Activated T-helper 2 cell treated with anti-CD3 and anti-CD28 coated beads, Interferon-gamma antibody, Interleukin-2, Interleukin-4, amounts not matched to agents 10 μg/mL and 5 μg/mL and 100 μg/mL, durations not matched to agents 14 hours and 24 hours and 36 hours (primary cell): ENCODE results near the gene YAE1. TPM values are rescaled to one million over a fixed set of nuclear protein-coding genes. Genes with fewer than 3 reads are reported as not detected.
A peak's percentile ranks its signal among the peaks of the same experiment; 100 is the strongest.

ENCODE experiments used
- DNase-seq: peaks from one replicate; pipeline ENCODE4 v3.0.0; 2021; ENCODE audit warnings: low spot score
- H3K27ac Mint-ChIP-seq: one replicate; pipeline ENCODE4 v1.8.0; 2021; ENCODE audit warnings: mixed read lengths
- H3K27me3 Mint-ChIP-seq: one replicate; pipeline ENCODE4 v1.8.0; 2021; ENCODE audit warnings: low read depth, mixed read lengths
- H3K36me3 Mint-ChIP-seq: one replicate; pipeline ENCODE4 v1.8.0; 2021; ENCODE audit warnings: low read depth, mixed read lengths
- H3K4me1 Mint-ChIP-seq: one replicate; pipeline ENCODE4 v1.8.0; 2021; ENCODE audit warnings: low read depth, mixed read lengths
- H3K4me3 Mint-ChIP-seq: one replicate; pipeline ENCODE4 v1.8.0; 2021; ENCODE audit warnings: low read depth, mild to moderate bottlenecking, moderate library complexity, mixed read lengths
- H3K9me3 Mint-ChIP-seq: one replicate; pipeline ENCODE4 v1.8.0; 2021; ENCODE audit warnings: mixed read lengths
- intact Hi-C: fragments of 100-400 bp; cut with micrococcal nuclease; formaldehyde crosslinking; loops from one replicate; pipeline ENCODE4 v1.15.1; 2023
- total RNA-seq: library from RNA; stranded (reverse); gene quantifications from 2 replicates; pipeline ENCODE4 v1.2.3, GENCODE V29; 2022

Gene YAE1
- total RNA-seq, 1 donor from 2014 or later, result 11.9 TPM

DNA sequence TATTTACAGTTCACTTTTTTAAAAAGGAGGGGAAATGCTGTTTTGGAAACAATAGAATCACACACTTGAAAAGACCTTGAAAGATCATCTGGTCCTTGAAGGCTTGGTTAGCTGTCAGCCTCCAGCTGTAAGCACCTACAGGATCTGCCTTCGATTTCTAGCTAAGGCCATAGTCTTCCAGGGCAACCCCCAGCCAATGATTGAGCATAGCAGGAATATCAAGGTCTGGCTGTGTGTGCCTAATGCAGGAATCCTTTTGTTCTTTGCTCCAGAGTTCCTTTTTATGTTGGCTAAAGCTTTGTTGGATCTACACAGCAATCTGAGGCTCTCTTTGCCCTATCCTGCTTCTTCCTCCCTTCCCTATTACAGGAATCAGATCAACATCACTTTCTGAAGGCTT, 5.2 kb upstream of the YAE1 start:
- H3K4me3 Mint-ChIP-seq, result no peak overlapping the region
- no peak for DNase-seq
- H3K4me1 Mint-ChIP-seq, result peaks cover 8% of the 10 kb centered on the region
- no peak overlapping the region for H3K27ac Mint-ChIP-seq
- intact Hi-C loops, result no loop called here
- H3K36me3 Mint-ChIP-seq, result no peaks in the 10 kb centered on the region
- peaks cover 38% of the 10 kb centered on the region for H3K27me3 Mint-ChIP-seq
- H3K9me3 Mint-ChIP-seq, result no peaks in the 10 kb centered on the region

- Mint-ChIP-seq H3K4me3 (peak overlapping the region; percentile 99), H3K36me3 (peaks cover 12% of the 10 kb centered on the region), H3K9me3 (no peaks in the 10 kb centered on the region), H3K27ac (peak overlapping the region; percentile 96), H3K4me1 (peaks cover 18% of the 10 kb centered on the region), H3K27me3 (peaks cover 17% of the 10 kb centered on the region)
- no peak for DNase-seq
- intact Hi-C loops, result loop anchor here (5.0 kb wide), 2 partner anchors 387 to 567 kb away; partner anchors contain the start of genes CDK13 and MPLKIP
These were observed 666 bp upstream of the YAE1 start for GRCh38 chr7:39565538-39565937.

- Mint-ChIP-seq H3K27me3 (peaks cover 9% of the 10 kb centered on the region), H3K4me1 (peaks cover 18% of the 10 kb centered on the region), H3K36me3 (peaks cover 24% of the 10 kb centered on the region), H3K27ac (no peak overlapping the region), H3K4me3 (peak overlapping the region; percentile 99), H3K9me3 (no peaks in the 10 kb centered on the region)
- no peak for DNase-seq
- intact Hi-C loops, result loop anchor here (5.0 kb wide), 2 partner anchors 385 to 565 kb away; partner anchors contain the start of genes CDK13 and MPLKIP
These were observed 1.1 kb downstream of the YAE1 start for GRCh38 chr7:39567294-39567693.

- no peak for DNase-seq
- Mint-ChIP-seq H3K27ac (no peak overlapping the region), H3K4me1 (peaks cover 11% of the 10 kb centered on the region), H3K9me3 (no peaks in the 10 kb centered on the region), H3K4me3 (no peak overlapping the region), H3K36me3 (peaks cover 41% of the 10 kb centered on the region), H3K27me3 (no peaks in the 10 kb centered on the region)
- intact Hi-C loops, result no loop called here
These were observed 8.6 kb downstream of the YAE1 start for GRCh38 chr7:39574673-39575349.

- Mint-ChIP-seq H3K36me3 (peaks cover 22% of the 10 kb centered on the region), H3K4me3 (no peak overlapping the region), H3K27ac (no peak overlapping the region), H3K4me1 (peaks cover 19% of the 10 kb centered on the region), H3K9me3 (no peaks in the 10 kb centered on the region), H3K27me3 (no peaks in the 10 kb centered on the region)
- DNase-seq, result no peak
- intact Hi-C loops, result no loop called here
These were observed 11.1 kb downstream of the YAE1 start for GRCh38 chr7:39577229-39577874.

DNA sequence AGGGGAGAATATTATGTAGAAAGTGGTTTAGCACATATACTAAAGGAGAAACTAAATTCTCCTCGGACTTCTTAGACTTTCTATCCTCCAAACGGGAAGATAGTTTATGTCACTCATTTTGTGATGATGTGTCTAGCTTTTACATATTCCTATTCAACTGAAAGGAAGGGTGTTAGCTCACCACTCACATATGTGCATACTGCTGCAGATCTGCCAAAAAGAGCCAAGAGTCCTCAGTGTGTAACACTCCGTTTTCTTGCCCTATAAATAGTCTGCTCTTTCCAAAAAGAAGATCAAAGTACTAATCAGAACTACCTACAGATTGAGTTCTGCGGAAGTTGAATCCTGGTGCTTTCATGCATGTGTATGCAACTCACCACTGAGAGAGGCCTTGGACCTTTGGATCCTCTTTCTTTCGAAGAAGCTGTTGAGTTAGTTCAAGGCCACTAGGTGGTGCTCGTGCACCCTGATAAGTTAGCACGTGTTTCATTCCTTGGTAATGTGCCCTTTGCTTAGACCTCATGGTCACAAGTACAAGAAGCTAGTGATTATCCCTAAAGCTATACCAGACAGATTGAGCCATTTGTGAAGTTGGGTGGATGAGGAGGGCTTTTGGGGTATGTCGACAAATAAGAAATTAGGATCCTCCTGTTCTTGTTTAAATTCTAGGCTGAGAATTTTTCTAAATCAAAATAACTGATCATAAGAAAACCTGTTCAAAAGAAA, 14.1 kb downstream of the YAE1 start:
- no peak overlapping the region for H3K4me3 Mint-ChIP-seq
- peaks cover 12% of the 10 kb centered on the region for H3K4me1 Mint-ChIP-seq
- no peaks in the 10 kb centered on the region for H3K9me3 Mint-ChIP-seq
- peaks cover 5% of the 10 kb centered on the region for H3K36me3 Mint-ChIP-seq
- peak; percentile 56 for DNase-seq
- intact Hi-C loops, result loop anchor here (1.0 to 2.0 kb wide), 5 partner anchors 9 to 472 kb away; partner anchors contain the start of gene RALA
- no peaks in the 10 kb centered on the region for H3K27me3 Mint-ChIP-seq
- H3K27ac Mint-ChIP-seq, result peak overlapping the region; percentile 36

DNA sequence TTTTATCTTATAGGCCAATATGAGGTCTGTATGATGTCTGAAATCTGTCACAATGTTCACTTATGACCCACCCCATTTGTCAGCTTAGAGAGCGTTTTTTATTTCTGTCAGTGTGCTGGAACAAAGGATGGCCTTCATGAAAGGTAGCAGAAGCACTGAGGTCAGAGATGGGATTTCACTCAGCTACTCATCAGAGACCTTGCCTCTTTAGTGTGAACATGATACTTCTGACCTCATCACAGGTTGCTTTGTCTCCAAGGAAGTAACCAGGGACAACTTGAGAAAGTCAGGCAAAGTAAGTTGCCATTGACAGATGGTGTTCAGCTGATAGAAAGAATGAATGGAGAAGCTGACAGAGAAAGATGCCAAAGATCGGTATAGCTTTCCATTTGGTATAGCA, 16.3 kb downstream of the YAE1 start:
- Mint-ChIP-seq H3K27ac (no peak overlapping the region), H3K36me3 (no peaks in the 10 kb centered on the region), H3K27me3 (no peaks in the 10 kb centered on the region), H3K9me3 (no peaks in the 10 kb centered on the region), H3K4me1 (peaks cover 11% of the 10 kb centered on the region), H3K4me3 (no peak overlapping the region)
- intact Hi-C loops, result no loop called here
- DNase-seq, result no peak

- no peaks in the 10 kb centered on the region for H3K27me3 Mint-ChIP-seq
- no peaks in the 10 kb centered on the region for H3K9me3 Mint-ChIP-seq
- peaks cover 18% of the 10 kb centered on the region for H3K4me1 Mint-ChIP-seq
- no peak for DNase-seq
- intact Hi-C loops, result no loop called here
- no peak overlapping the region for H3K27ac Mint-ChIP-seq
- H3K4me3 Mint-ChIP-seq, result no peak overlapping the region
- no peaks in the 10 kb centered on the region for H3K36me3 Mint-ChIP-seq
These were observed 17.3 kb downstream of the YAE1 start for GRCh38 chr7:39583539-39583938.

GRCh38 chr7:39587393-39587792, 21.2 kb downstream of the YAE1 start:
- Mint-ChIP-seq H3K4me3 (no peak overlapping the region), H3K9me3 (no peaks in the 10 kb centered on the region), H3K27me3 (peaks cover 2% of the 10 kb centered on the region), H3K36me3 (no peaks in the 10 kb centered on the region), H3K27ac (no peak overlapping the region), H3K4me1 (peaks cover 37% of the 10 kb centered on the region)
- intact Hi-C loops, result no loop called here
- no peak for DNase-seq

DNA sequence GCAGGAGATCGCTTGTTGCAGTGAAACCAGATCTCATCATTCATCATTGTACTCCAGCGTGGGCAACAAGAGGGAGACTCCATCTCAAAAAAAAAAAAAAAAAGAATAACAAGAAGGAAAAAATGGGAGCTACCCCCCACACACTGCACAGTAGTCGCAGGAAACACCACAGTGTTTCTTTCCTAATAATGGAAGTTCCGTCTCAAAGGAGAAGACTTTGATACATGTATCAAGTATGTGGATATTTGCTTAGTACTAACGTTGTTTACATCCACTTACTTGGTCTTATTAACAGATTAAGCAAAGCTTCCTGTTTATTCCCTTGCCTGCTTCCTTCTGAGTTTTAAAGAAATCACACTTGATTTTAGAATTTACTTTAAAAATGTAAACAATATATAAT, 22.2 kb downstream of the YAE1 start:
- no peak for DNase-seq
- Mint-ChIP-seq H3K27me3 (peaks cover 2% of the 10 kb centered on the region), H3K4me1 (peaks cover 42% of the 10 kb centered on the region), H3K27ac (no peak overlapping the region), H3K9me3 (no peaks in the 10 kb centered on the region), H3K4me3 (no peak overlapping the region), H3K36me3 (no peaks in the 10 kb centered on the region)
- intact Hi-C loops, result loop anchor here (2.0 kb wide), 1 partner anchor 360 kb away; no protein-coding TSS in a partner anchor

GRCh38 chr7:39589323-39590111, 23.3 kb downstream of the YAE1 start:
- Mint-ChIP-seq H3K4me3 (no peak overlapping the region), H3K36me3 (no peaks in the 10 kb centered on the region), H3K27me3 (peaks cover 2% of the 10 kb centered on the region), H3K4me1 (peaks cover 42% of the 10 kb centered on the region), H3K9me3 (no peaks in the 10 kb centered on the region), H3K27ac (peak overlapping the region; percentile 61)
- intact Hi-C loops, result loop anchor here (1.0 to 2.0 kb wide), 3 partner anchors 9 to 359 kb away; no protein-coding TSS in a partner anchor
- DNase-seq, result peak; percentile 65

- peaks cover 7% of the 10 kb centered on the region for H3K27me3 Mint-ChIP-seq
- H3K4me3 Mint-ChIP-seq, result no peak overlapping the region
- no peaks in the 10 kb centered on the region for H3K9me3 Mint-ChIP-seq
These were observed 26.4 kb downstream of the YAE1 start for GRCh38 chr7:39592586-39592985.

More at GRCh38 chr7:39592586-39592985, 26.4 kb downstream of the YAE1 start:
- intact Hi-C loops, result loop anchor here (1.0 kb wide), 2 partner anchors 17 to 31 kb away; partner anchors contain the start of gene RALA
- peak overlapping the region; percentile 35 for H3K27ac Mint-ChIP-seq
- DNase-seq, result no peak
- H3K36me3 Mint-ChIP-seq, result no peaks in the 10 kb centered on the region
- H3K4me1 Mint-ChIP-seq, result peaks cover 39% of the 10 kb centered on the region
